Fibroblast of lung (primary cell): Measurements from ENCODE around the gene TMEM115. TPM values are rescaled to one million over a fixed set of nuclear protein-coding genes. Genes with fewer than 3 reads are reported as not detected.
A peak's percentile ranks its signal among the peaks of the same experiment; 100 is the strongest.

Source experiments
- DNase-seq, 2 donors: peaks; one replicate each; pipeline versions ENCODE4 v3.0.0 to v3.0.0-alpha.2; 2010; ENCODE audit warnings: low read depth in 2 of 2
- H2AFZ ChIP-seq: 2 replicates; pipeline ENCODE4 v1.5.1; 2012; ENCODE audit warnings: low read length, control low read depth, inconsistent platforms
- H3K27ac ChIP-seq: 2 replicates; pipeline ENCODE4 v1.5.1; 2011; ENCODE audit warnings: low read length, control low read depth; ENCODE audit not compliant: insufficient read depth
- H3K27me3 ChIP-seq: 2 replicates; pipeline ENCODE4 v1.5.1; 2011; ENCODE audit warnings: mild to moderate bottlenecking, low read length; ENCODE audit not compliant: control insufficient read depth, insufficient read depth
- H3K36me3 ChIP-seq: 2 replicates; pipeline ENCODE4 v1.5.1; 2011; ENCODE audit warnings: low read length; ENCODE audit not compliant: control insufficient read depth, insufficient read depth
- H3K4me1 ChIP-seq: 2 replicates; pipeline ENCODE4 v1.5.1; 2011; ENCODE audit warnings: low read length; ENCODE audit not compliant: control insufficient read depth, insufficient read depth; ENCODE audit errors: extremely low read depth
- H3K4me2 ChIP-seq: 2 replicates; pipeline ENCODE4 v1.5.1; 2011; ENCODE audit warnings: low read length, control low read depth; ENCODE audit not compliant: insufficient read depth; ENCODE audit errors: extremely low read depth
- H3K4me3 ChIP-seq, 4 experiments: fragments of 200-600 bp in 1 of 4; sonication (generic) in 1 of 4; replicated peaks in 1 of 4; 2 replicates each; pipeline ENCODE4 v1.5.1; 2011 to 2016; ENCODE audit warnings: low read length in 4 of 4, low read depth in 3 of 4, mild to moderate bottlenecking in 3 of 4, control low read depth in 2 of 4, inconsistent platforms in 1 of 4, mixed read lengths in 1 of 4; ENCODE audit not compliant: insufficient read depth in 1 of 4; ENCODE audit errors: control extremely low read depth in 1 of 4
- H3K79me2 ChIP-seq: 2 replicates; pipeline ENCODE4 v1.5.1; 2012; ENCODE audit warnings: mild to moderate bottlenecking, low read length, inconsistent platforms; ENCODE audit not compliant: control insufficient read depth, insufficient read depth
- H3K9ac ChIP-seq: 2 replicates; pipeline ENCODE4 v1.5.1; 2011; ENCODE audit warnings: mild to moderate bottlenecking, low read length, control low read depth; ENCODE audit not compliant: insufficient read depth
- H3K9me3 ChIP-seq: 2 replicates; pipeline ENCODE4 v1.5.1; 2012; ENCODE audit warnings: low read depth, low read length; ENCODE audit not compliant: control insufficient read depth, insufficient read depth
- H4K20me1 ChIP-seq: 2 replicates; pipeline ENCODE4 v1.5.1; 2011; ENCODE audit warnings: low read length; ENCODE audit not compliant: control insufficient read depth, insufficient read depth; ENCODE audit errors: extremely low read depth
- CTCF ChIP-seq, 2 donors: IDR thresholded peaks in 1 of 2; conservative IDR thresholded peaks in 1 of 2; 1 replicate in 1 of 2; 2 replicates in 1 of 2; pipeline ENCODE4 v1.5.1; 2011 to 2012; ENCODE audit warnings: low read length in 2 of 2, control low read depth in 1 of 2, inconsistent platforms in 1 of 2, low read depth in 1 of 2, mild to moderate bottlenecking in 1 of 2
- EZH2 ChIP-seq: IDR thresholded peaks from 2 replicates; pipeline ENCODE4 v1.5.1; 2012; ENCODE audit warnings: low read length, control low read depth, mild to moderate bottlenecking; ENCODE audit errors: missing control alignments
- polyA plus RNA-seq, 2 donors: library from polyadenylated mRNA; depleted of rRNA in 1 of 2; stranded (reverse) in 1 of 2; unstranded in 1 of 2; fragments of >200 nt; gene quantifications; 2 replicates each; pipeline ENCODE4 v1.2.1, GENCODE V29; 2011 to 2012; ENCODE audit warnings: missing spikeins in 1 of 2
- total RNA-seq: library from RNA; depleted of rRNA; stranded (reverse); fragments of >200 nt; gene quantifications from 2 replicates; pipeline ENCODE4 v1.2.1, GENCODE V29; 2014

TMEM115 gene
- total and polyA plus RNA-seq, 2 donors (not counting 1 experiment from before 2014, with no cell fraction given): 28.2 to 44.8 TPM

- Histone ChIP-seq H3K4me1 (peaks cover 12% of the 10 kb centered on the region), H3K4me3 (peak overlapping the region; percentile 72 to 87 (median 74)), H3K36me3 (peaks cover 19% of the 10 kb centered on the region), H3K79me2 (peaks cover 30% of the 10 kb centered on the region), H3K9me3 (no peaks in the 10 kb centered on the region), H2AFZ (peak overlapping the region; percentile 40), H3K4me2 (peak overlapping the region; percentile 95), H3K9ac (no peak overlapping the region), H3K27ac (peak overlapping the region; percentile 75), H3K27me3 (no peaks in the 10 kb centered on the region), H4K20me1 (no peaks in the 10 kb centered on the region)
- no peak for DNase-seq
- TF ChIP-seq CTCF (conservative IDR thresholded peaks at IDR 0.05 in 1 of 2, IDR thresholded peaks at IDR 0.05 in 1 of 2; ENCODE audit: low read depth in 1 of 2, low read length in 2 of 2): no peak
- TF ChIP-seq EZH2: no peak
Measured at GRCh38 chr3:50351323-50351697, 8.0 kb downstream of the TMEM115 start.

GRCh38 chr3:50350527-50351322, 8.6 kb downstream of the TMEM115 start, which contains the start of the genes CYB561D2 and NPRL2:
Gene CYB561D2 (plus strand): TSS chr3:50350862. CDS start chr3:50351434, 572 bp downstream.
Gene NPRL2 (minus strand): TSS chr3:50350775. CDS start chr3:50350652, 123 bp downstream.
- Histone ChIP-seq H3K9me3 (no peaks in the 10 kb centered on the region), H3K27me3 (no peaks in the 10 kb centered on the region), H2AFZ (peak within 1 kb of the TSS; percentile 80), H4K20me1 (no peaks in the 10 kb centered on the region), H3K27ac (peak within 1 kb of the TSS; percentile 75), H3K9ac (peak within 1 kb of the TSS; percentile 61), H3K4me1 (peaks cover 10% of the 10 kb centered on the region), H3K4me3 (peak within 1 kb of the TSS; percentile 72 to 87 (median 74)), H3K4me2 (peak within 1 kb of the TSS; percentile 95), H3K79me2 (peaks cover 24% of the 10 kb centered on the region), H3K36me3 (peaks cover 19% of the 10 kb centered on the region)
- DNase-seq: peak; percentile 90 to 92
- TF ChIP-seq CTCF (conservative IDR thresholded peaks at IDR 0.05 in 1 of 2, IDR thresholded peaks at IDR 0.05 in 1 of 2; ENCODE audit: low read depth in 1 of 2, low read length in 2 of 2) (no peak), EZH2 (no peak)

GRCh38 chr3:50350213-50350526, 9.2 kb downstream of the TMEM115 start:
- H3K9me3 ChIP-seq: no peaks in the 10 kb centered on the region
- no peak for DNase-seq
- peaks cover 17% of the 10 kb centered on the region for H3K36me3 ChIP-seq
- peak overlapping the region; percentile 72 to 87 (median 74) for H3K4me3 ChIP-seq
- H3K4me2 ChIP-seq: peak overlapping the region; percentile 95
- H3K27ac ChIP-seq: peak overlapping the region; percentile 75
- peaks cover 19% of the 10 kb centered on the region for H3K79me2 ChIP-seq
- H3K4me1 ChIP-seq: peaks cover 11% of the 10 kb centered on the region
- TF ChIP-seq EZH2 (no peak), CTCF (conservative IDR thresholded peaks at IDR 0.05 in 1 of 2, IDR thresholded peaks at IDR 0.05 in 1 of 2; ENCODE audit: low read depth in 1 of 2, low read length in 2 of 2) (no peak)
- H2AFZ ChIP-seq: peak overlapping the region; percentile 80
- H3K27me3 ChIP-seq: no peaks in the 10 kb centered on the region
- H4K20me1 ChIP-seq: no peaks in the 10 kb centered on the region
- H3K9ac ChIP-seq: peak overlapping the region; percentile 61
